ENCODE data around the gene NRM.
"Not testable (repeated sequence)": the region's sequence is repeated elsewhere in the genome, so short reads cannot be mapped to it uniquely, and the experiment has no call there.

NRM gene

GRCh38 chr6:30727920-30728553, 37.3 kb upstream of the NRM start:
- no peak overlapping the region for H3K27ac ChIP-seq
- no peak; the same call in 1 of the 2 replicates for TF ChIP-seq CTCF (conservative IDR thresholded peaks at IDR 0.05)

GRCh38 chr6:30726506-30727413, 36.0 kb upstream of the NRM start:
- no peak overlapping the region for H3K27ac ChIP-seq
- TF ChIP-seq ZFX (IDR thresholded peaks at IDR 0.05): no peak
- no peak for TF ChIP-seq CTCF (conservative IDR thresholded peaks at IDR 0.05)

- no peak overlapping the region for H3K27ac ChIP-seq
- no peak for TF ChIP-seq ZFX (IDR thresholded peaks at IDR 0.05)
- TF ChIP-seq CTCF (conservative IDR thresholded peaks at IDR 0.05): no peak
Measured at GRCh38 chr6:30725713-30726505, 35.1 kb upstream of the NRM start.

GRCh38 chr6:30724906-30725667, 34.3 kb upstream of the NRM start:
- no peak overlapping the region for H3K27ac ChIP-seq
- no peak for TF ChIP-seq CTCF (conservative IDR thresholded peaks at IDR 0.05)
- TF ChIP-seq ZFX (IDR thresholded peaks at IDR 0.05): no peak

- not testable (repeated sequence) for H3K27ac ChIP-seq
Measured at GRCh38 chr6:30723843-30724741, 33.3 kb upstream of the NRM start.

- not testable (repeated sequence) for H3K27ac ChIP-seq
Measured at GRCh38 chr6:30723159-30723842, 32.5 kb upstream of the NRM start.
